Measurements from ENCODE around the gene GPR62. TPM values are rescaled to one million over a fixed set of nuclear protein-coding genes. Genes with fewer than 3 reads are reported as not detected.
A peak's percentile ranks its signal among the peaks of the same experiment; 100 is the strongest.

GPR62 gene
- total and polyA plus RNA-seq, 7 donors, result 0.03 to 1.1 (median 0.71) TPM; not detected in 4

- H3K4me1 ChIP-seq, result peaks cover 0 to 26% (median 21%) of the 10 kb centered on the region in 4 donors
- H3K36me3 ChIP-seq, result peaks cover 0 to 7% (median 0%) of the 10 kb centered on the region in 4 donors
- peak within 1 kb of the TSS; percentile 93 to 96 (median 94) for H3K27ac ChIP-seq
- H3K27me3 ChIP-seq, result no peaks in the 10 kb centered on the region
- peak; percentile 39 to 46 for TF ChIP-seq POLR2A (IDR thresholded peaks at IDR 0.05)
- no peak for TF ChIP-seq CTCF (IDR thresholded peaks at IDR 0.05)
- TF ChIP-seq POLR2AphosphoS5 (IDR thresholded peaks at IDR 0.05), result peak in 2 of 4 donors; percentile 76 to 77
- no peak for TF ChIP-seq EP300 (IDR thresholded peaks at IDR 0.05)
- 0 to 1% methylated on average over 68 of the region's 68 CpGs for WGBS, 2 donors
- intact Hi-C loops (cut with DNase I), result no loop called here
- no peaks in the 10 kb centered on the region for H3K9me3 ChIP-seq
- peak within 1 kb of the TSS; percentile 46 to 72 (median 59) for H3K4me3 ChIP-seq
- DNase-seq, result peak; percentile 93
These were observed 27.8 kb downstream of the GPR62 start, which contains the start of gene ACY1 for GRCh38 chr3:51982838-51983577. Gene ACY1 (plus strand): TSS chr3:51983535. CDS start chr3:51984065, 530 bp downstream.

DNA sequence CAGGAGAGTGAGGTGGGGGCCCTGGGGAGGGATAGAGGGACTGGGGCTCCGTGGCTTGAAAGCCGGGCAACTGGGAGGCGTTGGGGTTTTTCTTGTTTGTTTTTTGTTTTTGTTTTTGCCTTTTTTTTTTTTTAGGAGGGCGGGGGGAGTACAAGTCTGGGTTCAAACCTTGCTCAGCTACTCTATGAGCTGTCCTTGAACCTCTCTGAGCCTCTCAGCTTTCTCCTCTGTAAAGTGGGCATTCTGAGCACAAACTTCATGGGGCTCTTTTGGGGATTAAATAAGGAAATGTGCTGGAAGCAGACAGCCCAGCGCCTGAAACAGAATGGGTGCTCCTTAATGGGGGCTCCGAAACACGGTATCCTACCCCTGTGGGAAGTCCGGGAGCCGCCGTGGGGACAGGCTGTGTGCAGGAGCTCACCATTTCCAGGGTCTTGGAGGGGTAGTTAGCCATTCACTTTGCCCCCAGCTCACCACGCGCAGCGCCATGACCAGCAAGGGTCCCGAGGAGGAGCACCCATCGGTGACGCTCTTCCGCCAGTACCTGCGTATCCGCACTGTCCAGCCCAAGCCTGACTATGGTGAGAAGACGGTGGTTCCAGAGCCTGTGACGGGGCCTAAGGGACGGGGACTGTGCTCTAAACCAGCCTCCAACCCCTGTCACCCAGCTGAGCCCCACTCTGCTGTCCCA is 28.5 kb downstream of the GPR62 start:
- H3K36me3 ChIP-seq, result peaks cover 0 to 7% (median 0%) of the 10 kb centered on the region in 4 donors
- intact Hi-C loops (cut with DNase I), result no loop called here
- TF ChIP-seq EP300 (IDR thresholded peaks at IDR 0.05), result no peak
- TF ChIP-seq POLR2A (IDR thresholded peaks at IDR 0.05), result no peak
- TF ChIP-seq CTCF (IDR thresholded peaks at IDR 0.05), result no peak
- no peak for TF ChIP-seq POLR2AphosphoS5 (IDR thresholded peaks at IDR 0.05)
- peak overlapping the region; percentile 93 to 96 (median 94) for H3K27ac ChIP-seq
- peaks cover 0 to 26% (median 21%) of the 10 kb centered on the region in 4 donors for H3K4me1 ChIP-seq
- 71 to 74% methylated on average over 22 of the region's 22 CpGs for WGBS, 2 donors
- no peaks in the 10 kb centered on the region for H3K27me3 ChIP-seq
- no peak for DNase-seq
- H3K4me3 ChIP-seq, result peak overlapping the region; percentile 46 to 72 (median 59)
- H3K9me3 ChIP-seq, result no peaks in the 10 kb centered on the region

DNA sequence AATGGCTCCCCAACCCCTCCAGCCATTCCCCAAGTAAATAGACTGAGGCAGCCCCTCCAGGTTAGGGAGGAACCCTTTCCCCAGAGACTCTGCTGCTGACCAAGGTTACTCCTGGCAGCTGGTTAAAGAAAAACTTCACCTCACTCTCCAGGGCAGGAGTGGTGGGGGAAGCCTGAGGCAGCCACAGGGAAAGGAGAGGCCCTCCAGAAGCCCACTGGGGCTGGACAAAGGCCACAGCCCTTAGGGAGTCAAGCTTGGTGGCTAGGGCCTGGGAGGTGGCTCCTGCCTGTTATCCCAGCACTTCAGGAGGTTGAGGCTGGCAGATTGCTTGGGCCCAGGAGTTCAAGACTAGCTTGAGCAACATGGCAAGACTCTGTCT is 29.1 kb downstream of the GPR62 start:
- no peaks in the 10 kb centered on the region for H3K27me3 ChIP-seq
- no peak overlapping the region for H3K4me3 ChIP-seq
- no peaks in the 10 kb centered on the region for H3K9me3 ChIP-seq
- peaks cover 0 to 26% (median 21%) of the 10 kb centered on the region in 4 donors for H3K4me1 ChIP-seq
- intact Hi-C loops (cut with DNase I), result no loop called here
- no peak for TF ChIP-seq POLR2A (IDR thresholded peaks at IDR 0.05)
- TF ChIP-seq POLR2AphosphoS5 (IDR thresholded peaks at IDR 0.05), result no peak
- no peak for TF ChIP-seq CTCF (IDR thresholded peaks at IDR 0.05)
- TF ChIP-seq EP300 (IDR thresholded peaks at IDR 0.05), result no peak
- no peak for DNase-seq
- peaks cover 0 to 7% (median 0%) of the 10 kb centered on the region in 4 donors for H3K36me3 ChIP-seq
- peak overlapping the region; percentile 93 to 96 (median 94) for H3K27ac ChIP-seq

DNA sequence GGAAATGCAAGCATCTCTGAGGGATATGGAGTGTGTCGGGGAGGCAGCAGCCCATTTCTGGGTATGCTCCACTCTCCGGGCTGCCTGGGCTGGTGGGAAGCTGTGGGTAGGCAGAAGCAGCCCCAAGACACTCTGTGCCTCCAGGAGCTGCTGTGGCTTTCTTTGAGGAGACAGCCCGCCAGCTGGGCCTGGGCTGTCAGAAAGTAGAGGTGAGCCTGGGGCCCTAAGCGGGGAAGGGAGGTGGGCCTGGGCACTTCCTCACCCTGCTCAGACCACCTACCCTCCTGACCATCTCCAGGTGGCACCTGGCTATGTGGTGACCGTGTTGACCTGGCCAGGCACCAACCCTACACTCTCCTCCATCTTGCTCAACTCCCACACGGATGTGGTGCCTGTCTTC is 29.9 kb downstream of the GPR62 start:
- no peaks in the 10 kb centered on the region for H3K9me3 ChIP-seq
- no peak overlapping the region for H3K4me3 ChIP-seq
- intact Hi-C loops (cut with DNase I), result no loop called here
- H3K27ac ChIP-seq, result no peak overlapping the region
- no peak for TF ChIP-seq POLR2AphosphoS5 (IDR thresholded peaks at IDR 0.05)
- TF ChIP-seq EP300 (IDR thresholded peaks at IDR 0.05), result no peak
- TF ChIP-seq CTCF (IDR thresholded peaks at IDR 0.05), result no peak
- TF ChIP-seq POLR2A (IDR thresholded peaks at IDR 0.05), result no peak
- no peak for DNase-seq
- H3K4me1 ChIP-seq, result peaks cover 0 to 31% (median 21%) of the 10 kb centered on the region in 4 donors
- 90 to 93% methylated on average over 6 of the region's 6 CpGs for WGBS, 2 donors
- H3K36me3 ChIP-seq, result peaks cover 0 to 6% (median 0%) of the 10 kb centered on the region in 4 donors
- H3K27me3 ChIP-seq, result no peaks in the 10 kb centered on the region

All from sigmoid colon (tissue), 7 donors.